Cardiac septum (tissue), 1 donor: Measurements from ENCODE around the gene VWA3B. TPM values are rescaled to one million over a fixed set of nuclear protein-coding genes. Genes with fewer than 3 reads are reported as not detected.

Experiments
- DNase-seq: peaks from one replicate; pipeline ENCODE4 v3.0.0-alpha.2; 2020; ENCODE audit warnings: low spot score
- intact Hi-C: fragments of 100-400 bp; cut with DNase I; formaldehyde crosslinking; loops from one replicate; pipeline ENCODE4 v1.14.0; 2022
- total RNA-seq: library from RNA; stranded (reverse); fragmentation: NEBNext Ultra II Directional; extraction: Animal tissue kit (Norgen Biotek cat#: 25700); gene quantifications from one replicate; pipeline ENCODE4 v1.2.1, GENCODE V29; 2021
- donor health status: DM: no; HTN: no; CAD: no.

Gene VWA3B
- total RNA-seq, 1 donor from 2014 or later: 0.51 TPM

DNA sequence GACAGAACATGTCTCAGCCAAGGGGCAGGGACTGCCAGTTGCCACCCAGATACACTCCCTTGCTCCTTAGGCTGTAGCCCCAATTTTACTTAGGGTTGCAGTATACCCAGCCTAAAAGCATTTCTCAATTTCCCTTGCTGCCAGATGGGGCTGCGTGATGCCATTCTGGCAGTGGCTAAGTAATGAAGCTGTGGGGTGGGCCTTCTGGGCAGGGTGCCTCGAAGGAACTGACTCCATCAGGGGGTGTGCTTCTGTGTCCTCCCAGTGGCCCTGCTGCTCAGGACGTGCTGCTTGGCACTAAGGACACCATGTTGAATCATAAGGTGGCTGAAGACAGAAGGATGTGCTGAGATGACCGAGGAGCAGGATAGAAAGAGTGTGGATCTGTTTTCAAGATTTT, 74.2 kb downstream of the VWA3B start:
- intact Hi-C loops: loop anchor here (5.0 to 10.0 kb wide), 2 partner anchors 166 to 294 kb away; partner anchors contain the start of gene TMEM131
- no peak for DNase-seq

- intact Hi-C loops: loop anchor here (5.0 to 10.0 kb wide), 2 partner anchors 169 to 297 kb away; partner anchors contain the start of gene TMEM131
Measured at GRCh38 chr2:98164256-98164655, 77.3 kb downstream of the VWA3B start.

GRCh38 chr2:98165516-98166071, 78.6 kb downstream of the VWA3B start:
- DNase-seq: no peak
- intact Hi-C loops: loop anchor here (10.0 kb wide), 1 partner anchor 171 kb away; the partner anchor contains the start of gene TMEM131

More at GRCh38 chr2:98164256-98164655, 77.3 kb downstream of the VWA3B start:
- DNase-seq: no peak

DNA sequence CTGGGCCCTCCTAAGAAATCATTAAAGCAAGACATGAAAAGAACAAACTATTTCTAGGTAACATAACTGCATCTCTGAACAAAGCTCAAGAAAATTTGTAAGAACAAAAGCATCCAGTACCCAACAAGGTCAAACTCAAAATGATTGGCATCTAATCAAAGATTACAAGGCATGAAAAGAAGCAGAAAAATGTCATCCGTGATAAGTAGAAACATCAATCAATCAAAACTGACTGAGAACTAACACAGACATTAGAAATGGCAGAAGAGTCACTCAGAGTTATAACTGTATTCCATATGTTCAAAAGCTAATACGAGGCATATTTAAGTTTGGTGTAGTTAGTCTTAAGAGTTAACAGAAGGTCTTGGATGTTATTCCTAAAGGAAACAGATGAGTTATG, 80.9 kb downstream of the VWA3B start:
- intact Hi-C loops: loop anchor here (10.0 kb wide), 1 partner anchor 173 kb away; the partner anchor contains the start of gene TMEM131
- DNase-seq: no peak

DNA sequence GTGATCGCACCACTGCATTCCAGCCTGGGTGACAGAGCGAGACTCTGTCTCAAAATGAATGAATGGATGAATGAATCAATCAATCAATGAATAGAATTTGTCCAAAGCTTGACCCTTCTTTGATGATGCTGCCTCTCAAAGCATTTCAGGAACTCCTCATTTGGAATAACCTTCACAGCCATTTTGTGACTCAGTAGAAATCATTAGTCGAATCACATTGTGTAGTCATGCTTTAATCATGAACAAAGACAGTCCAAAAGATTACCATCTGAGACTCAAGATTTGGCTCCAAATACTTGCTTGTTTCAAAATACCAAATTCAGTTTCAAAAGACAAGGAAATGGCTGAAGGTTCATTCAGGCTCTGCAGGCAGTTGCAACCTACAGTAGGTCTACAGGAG, 83.1 kb downstream of the VWA3B start:
- intact Hi-C loops: no loop called here
- no peak for DNase-seq

GRCh38 chr2:98172150-98172765, 85.3 kb downstream of the VWA3B start:
- no peak for DNase-seq
- intact Hi-C loops: no loop called here

DNA sequence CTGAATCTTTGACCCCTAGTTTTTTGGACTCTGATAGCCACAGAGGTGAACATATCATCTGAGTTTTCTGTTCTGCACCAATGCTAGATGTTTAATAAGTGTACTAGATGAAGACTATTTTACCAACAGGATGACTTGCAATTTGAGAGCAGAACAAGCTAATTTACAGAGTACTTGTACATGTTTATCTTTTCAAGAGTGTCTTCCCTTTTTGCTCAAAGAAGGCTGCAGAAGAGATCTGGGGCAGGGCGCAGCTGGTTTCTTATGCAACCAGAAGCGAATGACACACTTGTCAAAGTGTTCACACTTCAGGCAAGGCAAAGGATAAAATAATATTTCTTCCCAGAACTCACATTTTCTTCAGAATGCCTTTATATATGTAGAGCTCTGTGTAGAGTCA, 86.0 kb downstream of the VWA3B start:
- intact Hi-C loops: no loop called here
- no peak for DNase-seq

DNA sequence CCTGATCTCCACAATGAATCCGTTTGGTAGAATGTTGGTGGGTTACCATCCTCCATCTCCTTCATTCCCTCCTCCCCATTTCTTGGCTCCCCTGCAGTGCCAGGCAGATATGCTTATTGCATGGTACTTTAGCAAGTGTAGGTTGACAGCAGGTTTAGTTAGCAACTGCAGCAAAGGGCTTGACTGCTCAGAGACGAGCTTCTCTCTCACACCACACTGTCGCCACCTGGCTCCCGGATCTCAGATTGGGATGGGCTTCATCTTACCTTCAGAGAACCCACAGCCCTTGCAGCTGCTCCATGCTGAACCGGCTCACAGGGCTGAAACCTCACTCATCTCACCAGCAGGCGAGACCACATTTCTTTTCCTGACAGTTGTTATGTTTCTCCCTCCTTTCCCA, 88.8 kb downstream of the VWA3B start:
- intact Hi-C loops: no loop called here
- no peak for DNase-seq

DNA sequence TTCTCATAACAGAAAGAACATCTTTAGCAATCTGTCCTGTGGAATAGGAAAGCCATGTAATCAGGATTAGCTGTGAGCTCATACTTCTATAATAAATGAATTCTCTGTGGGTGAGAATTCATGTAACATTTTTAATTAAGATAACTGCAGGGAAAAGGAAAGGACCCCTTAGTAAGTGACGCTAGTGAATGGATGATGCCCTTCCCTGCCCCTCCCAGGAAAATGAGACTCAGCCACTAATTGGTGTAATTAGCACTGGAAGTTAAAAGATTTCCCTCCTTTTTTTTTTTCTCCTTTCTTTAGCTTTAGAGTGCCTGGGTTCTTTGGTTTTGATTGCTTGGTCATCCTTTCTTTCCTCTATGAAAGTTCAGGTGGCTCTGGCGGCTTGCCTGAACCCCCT, 90.3 kb downstream of the VWA3B start:
- no peak for DNase-seq
- intact Hi-C loops: no loop called here

DNA sequence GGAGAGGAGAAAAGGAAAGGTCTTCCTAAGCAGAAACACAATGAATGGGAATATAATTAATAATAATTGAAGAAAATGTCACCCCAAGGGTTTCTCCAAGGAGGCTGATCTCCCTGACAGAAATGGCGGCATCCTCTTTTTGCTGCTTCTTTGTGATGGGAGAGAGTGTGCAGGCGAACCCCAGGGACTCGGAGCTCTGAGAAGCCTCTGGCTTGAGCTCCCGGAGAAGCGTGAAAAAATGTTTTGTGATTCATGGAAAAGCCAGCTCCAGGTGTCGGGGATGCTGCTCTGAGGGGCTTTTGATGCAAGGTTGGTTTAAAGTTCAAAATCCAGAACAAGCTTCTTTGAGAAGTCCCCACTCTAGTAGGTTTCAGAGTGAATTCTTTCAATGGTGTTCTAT, 91.0 kb downstream of the VWA3B start:
- no peak for DNase-seq
- intact Hi-C loops: no loop called here

GRCh38 chr2:98180456-98180855, 93.5 kb downstream of the VWA3B start:
- no peak for DNase-seq
- intact Hi-C loops: no loop called here

DNA sequence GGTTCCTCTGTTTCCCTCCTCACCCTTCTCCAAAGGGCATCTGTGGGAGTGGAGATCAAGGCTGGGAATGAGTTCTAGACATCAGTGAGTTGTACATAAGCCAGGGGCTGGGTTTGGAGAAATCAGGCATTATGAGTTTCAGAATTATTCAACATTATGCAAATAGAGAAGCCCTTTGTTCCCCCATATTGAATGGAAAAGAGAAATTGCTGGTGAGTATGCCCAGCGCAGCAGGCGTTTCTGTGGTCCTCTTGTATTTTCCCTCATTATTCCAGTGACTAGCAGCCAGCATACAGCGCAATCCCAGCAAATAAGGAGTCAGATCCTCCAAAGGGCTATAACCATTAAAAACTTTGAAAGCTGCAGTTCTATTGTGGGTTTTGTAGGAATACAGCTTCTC, 94.4 kb downstream of the VWA3B start:
- intact Hi-C loops: no loop called here
- no peak for DNase-seq

DNA sequence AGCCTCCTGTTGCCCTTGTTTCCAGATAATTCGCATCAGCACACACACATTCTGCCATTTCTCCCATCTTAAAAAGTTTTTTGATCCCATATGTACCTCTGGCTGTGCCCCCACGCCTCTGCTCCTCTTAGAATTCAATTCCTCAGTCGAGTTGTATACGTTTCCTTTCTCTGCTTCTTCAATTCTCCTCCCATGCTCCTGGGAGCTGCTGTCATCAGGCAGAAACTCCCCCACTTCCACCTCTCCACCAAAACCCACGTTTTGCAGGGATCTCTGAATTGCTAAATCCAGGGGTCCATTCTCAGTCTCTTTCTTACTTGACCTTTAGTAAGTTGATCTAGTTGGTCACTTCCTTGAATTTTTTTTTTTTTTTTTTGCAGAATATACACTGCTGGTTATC, 98.8 kb downstream of the VWA3B start:
- DNase-seq: no peak
- intact Hi-C loops: loop anchor here (5.0 kb wide), 1 partner anchor 378 kb away; no protein-coding TSS in a partner anchor

DNA sequence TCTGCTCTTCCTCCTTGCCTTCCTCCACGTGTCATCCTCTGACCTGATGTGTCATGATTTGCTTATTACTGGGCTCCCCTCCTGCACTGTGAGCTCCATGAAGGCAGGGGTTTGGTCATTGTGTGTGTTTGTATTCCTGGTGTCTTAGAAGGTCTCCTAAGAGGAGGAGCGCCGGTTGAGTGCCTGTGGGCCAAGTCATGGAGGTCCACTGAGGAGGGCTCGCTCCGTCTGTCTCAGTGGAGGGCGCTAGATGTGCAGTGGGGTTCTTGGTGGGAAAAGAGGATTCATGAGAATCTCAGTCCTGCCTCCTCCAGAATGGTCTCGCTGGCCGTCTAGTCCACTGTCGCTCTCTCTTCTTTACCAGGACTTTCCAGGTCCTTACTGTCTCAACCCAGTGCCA, 100.2 kb downstream of the VWA3B start:
- no peak for DNase-seq
- intact Hi-C loops: loop anchor here (5.0 kb wide), 1 partner anchor 380 kb away; no protein-coding TSS in a partner anchor

DNA sequence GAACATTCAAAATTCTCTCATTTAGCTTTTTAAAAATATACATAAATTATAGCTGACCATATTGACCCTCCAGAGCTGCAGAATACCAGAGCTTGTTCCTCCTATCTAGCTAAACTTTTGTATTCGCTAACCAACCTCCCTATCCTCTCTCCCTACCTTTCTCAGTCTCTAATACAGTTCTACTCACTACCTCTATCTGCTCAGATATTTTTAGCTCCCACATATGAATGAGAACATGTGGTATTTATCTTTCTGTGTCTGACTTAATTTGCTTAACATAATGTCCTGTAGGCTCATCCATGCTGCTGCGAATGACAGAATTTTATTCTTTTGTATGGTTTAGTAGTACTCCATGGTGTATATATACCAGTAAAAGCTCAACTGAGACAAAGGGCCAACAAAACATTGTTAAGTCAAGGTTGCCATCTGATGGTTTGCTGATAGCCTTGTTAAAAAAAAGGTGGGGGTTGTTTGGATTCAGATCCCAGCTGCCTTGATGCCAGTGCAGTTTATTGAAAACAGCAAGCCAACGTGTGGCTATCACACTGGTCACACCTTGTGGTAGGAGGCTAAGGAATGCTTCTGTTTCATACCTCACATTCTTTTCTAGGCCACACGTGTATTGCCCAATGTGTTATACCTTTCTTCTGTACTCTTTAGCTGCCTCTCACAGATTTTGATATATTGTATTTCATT, 101.5 kb downstream of the VWA3B start:
- intact Hi-C loops: loop anchor here (5.0 kb wide), 1 partner anchor 381 kb away; no protein-coding TSS in a partner anchor
- no peak for DNase-seq

DNA sequence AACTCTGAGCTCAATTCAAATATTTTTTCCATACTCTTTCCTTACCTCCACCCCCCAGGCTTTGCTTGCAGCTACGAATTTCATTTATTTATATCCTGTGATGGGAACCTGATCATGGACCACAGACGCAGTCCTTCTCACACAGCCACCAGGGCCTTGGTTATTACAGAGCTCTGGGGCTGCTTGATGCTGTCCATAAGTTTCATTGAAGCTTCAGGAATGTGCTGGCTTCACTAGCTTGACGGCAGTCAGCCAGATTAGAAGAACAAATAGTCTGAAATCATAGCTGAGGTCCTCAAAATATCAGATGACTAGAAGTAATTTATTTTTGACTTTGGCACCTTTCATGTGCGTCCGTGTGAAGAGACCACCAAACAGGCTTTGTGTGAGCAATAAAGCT, 104.9 kb downstream of the VWA3B start:
- DNase-seq: no peak
- intact Hi-C loops: no loop called here

DNA sequence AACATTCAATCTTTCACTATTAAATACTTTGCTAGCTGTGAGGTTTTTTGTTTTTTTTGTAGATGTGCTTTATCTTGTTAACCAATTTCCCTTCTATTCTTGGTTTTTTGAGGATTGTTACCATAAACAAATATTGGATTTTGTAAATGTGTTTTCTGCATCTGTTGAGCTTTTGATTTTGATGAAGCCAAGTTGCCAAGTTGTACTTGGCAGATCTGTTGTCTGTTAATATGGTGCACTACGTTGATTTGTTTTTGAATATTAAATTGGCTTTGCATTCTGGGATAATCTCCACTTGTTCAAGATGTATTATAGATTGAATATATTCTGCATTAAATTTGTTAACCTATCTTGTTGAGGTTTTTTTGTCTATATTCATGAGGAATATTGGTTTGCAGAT, 114.6 kb downstream of the VWA3B start:
- DNase-seq: no peak
- intact Hi-C loops: no loop called here

- intact Hi-C loops: no loop called here
- no peak for DNase-seq
Measured at GRCh38 chr2:98205889-98206288, 118.9 kb downstream of the VWA3B start.

GRCh38 chr2:98212092-98213000, 125.4 kb downstream of the VWA3B start:
- intact Hi-C loops: no loop called here
- no peak for DNase-seq

- DNase-seq: no peak
- intact Hi-C loops: no loop called here
Measured at GRCh38 chr2:98216616-98217015, 129.6 kb downstream of the VWA3B start.
